ENCODE measurements around the gene S1PR5.

S1PR5 gene

DNA sequence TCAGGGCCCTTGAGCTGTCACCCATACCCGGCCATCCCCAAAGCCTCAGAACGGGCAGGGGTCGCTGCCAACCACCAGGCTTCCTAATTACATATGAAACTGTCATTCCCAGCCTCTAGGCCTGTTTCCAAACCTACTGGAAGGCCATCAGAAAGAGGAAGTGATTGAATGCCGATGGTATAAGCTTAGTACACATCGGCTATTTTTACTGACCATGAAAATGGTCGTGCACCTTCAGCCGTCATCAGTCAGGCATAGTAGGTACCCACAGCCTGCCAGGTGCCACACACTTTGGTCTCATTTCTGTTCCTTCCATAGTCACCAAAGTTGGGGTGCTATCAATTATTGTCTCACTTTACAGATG lies 38.3 kb upstream of the S1PR5 start:
- TF ChIP-seq FOXP2 (optimal IDR thresholded peaks at IDR 0.05; ENCODE audit: borderline replicate concordance, extremely low read depth, extremely low read length, insufficient read depth), result no peak
- TF ChIP-seq, protein P1, sequence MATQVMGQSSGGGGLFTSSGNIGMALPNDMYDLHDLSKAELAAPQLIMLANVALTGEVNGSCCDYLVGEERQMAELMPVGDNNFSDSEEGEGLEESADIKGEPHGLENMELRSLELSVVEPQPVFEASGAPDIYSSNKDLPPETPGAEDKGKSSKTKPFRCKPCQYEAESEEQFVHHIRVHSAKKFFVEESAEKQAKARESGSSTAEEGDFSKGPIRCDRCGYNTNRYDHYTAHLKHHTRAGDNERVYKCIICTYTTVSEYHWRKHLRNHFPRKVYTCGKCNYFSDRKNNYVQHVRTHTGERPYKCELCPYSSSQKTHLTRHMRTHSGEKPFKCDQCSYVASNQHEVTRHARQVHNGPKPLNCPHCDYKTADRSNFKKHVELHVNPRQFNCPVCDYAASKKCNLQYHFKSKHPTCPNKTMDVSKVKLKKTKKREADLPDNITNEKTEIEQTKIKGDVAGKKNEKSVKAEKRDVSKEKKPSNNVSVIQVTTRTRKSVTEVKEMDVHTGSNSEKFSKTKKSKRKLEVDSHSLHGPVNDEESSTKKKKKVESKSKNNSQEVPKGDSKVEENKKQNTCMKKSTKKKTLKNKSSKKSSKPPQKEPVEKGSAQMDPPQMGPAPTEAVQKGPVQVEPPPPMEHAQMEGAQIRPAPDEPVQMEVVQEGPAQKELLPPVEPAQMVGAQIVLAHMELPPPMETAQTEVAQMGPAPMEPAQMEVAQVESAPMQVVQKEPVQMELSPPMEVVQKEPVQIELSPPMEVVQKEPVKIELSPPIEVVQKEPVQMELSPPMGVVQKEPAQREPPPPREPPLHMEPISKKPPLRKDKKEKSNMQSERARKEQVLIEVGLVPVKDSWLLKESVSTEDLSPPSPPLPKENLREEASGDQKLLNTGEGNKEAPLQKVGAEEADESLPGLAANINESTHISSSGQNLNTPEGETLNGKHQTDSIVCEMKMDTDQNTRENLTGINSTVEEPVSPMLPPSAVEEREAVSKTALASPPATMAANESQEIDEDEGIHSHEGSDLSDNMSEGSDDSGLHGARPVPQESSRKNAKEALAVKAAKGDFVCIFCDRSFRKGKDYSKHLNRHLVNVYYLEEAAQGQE (IDR thresholded peaks at IDR 0.05; ENCODE audit: insufficient read depth in 1 of 2, low read depth in 2 of 2, low read length in 2 of 2), result no peak
- no peak for TF ChIP-seq TAF1 (IDR thresholded peaks at IDR 0.05; ENCODE audit: borderline replicate concordance, insufficient read depth, low read length)
- TF ChIP-seq SIN3A (IDR thresholded peaks at IDR 0.05; ENCODE audit: borderline replicate concordance, insufficient read depth, low read length), result no peak
- no peak for TF ChIP-seq POLR2AphosphoS5 (IDR thresholded peaks at IDR 0.05; ENCODE audit: low read depth, low read length)

DNA sequence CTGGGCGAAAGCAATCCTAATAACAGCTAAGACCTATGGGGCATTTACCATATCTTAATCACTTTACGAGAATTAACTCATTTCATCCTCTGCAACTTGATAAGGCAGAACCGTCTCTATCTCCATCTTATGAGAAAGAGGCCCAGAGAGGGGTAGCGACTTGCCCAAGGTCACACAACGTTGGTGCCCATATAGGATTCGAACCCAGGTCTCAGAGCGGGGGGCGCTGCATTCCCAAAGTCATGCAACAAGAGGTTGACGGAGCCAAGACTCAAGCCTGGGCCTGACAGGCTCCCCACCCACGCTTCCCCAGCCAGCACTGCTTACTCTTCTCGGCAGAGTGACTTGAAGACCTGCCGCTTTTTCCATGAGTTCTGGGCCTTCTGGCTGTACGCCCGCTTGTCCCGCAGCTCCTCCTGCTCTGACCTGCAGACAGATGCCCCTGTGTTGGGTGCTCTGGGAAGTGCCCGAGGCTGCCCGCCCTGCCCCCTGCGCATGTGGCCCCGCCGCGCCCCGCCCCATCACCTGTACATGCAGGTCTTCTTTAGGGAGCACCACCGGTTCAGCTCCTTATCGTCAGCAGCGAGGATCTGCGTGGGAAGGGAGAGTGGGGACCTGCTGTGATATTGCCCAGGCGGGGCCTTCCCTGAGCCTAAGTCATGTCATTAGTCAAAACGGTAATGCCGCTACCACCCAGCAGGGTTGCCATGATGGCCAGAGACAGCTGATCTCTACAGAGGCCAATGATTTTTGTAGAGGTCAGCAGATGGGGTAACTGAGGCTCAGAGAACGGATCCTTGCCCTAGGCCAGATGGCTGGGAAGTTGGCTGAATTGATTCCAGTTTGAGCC lies 37.7 kb upstream of the S1PR5 start:
- TF ChIP-seq, protein P1 (IDR thresholded peaks at IDR 0.05; ENCODE audit: insufficient read depth in 1 of 2, low read depth in 2 of 2, low read length in 2 of 2), result no peak
- TF ChIP-seq SIN3A (IDR thresholded peaks at IDR 0.05; ENCODE audit: borderline replicate concordance, insufficient read depth, low read length) (no peak), FOXP2 (optimal IDR thresholded peaks at IDR 0.05; ENCODE audit: borderline replicate concordance, extremely low read depth, extremely low read length, insufficient read depth) (no peak), TAF1 (IDR thresholded peaks at IDR 0.05; ENCODE audit: borderline replicate concordance, insufficient read depth, low read length) (no peak), POLR2AphosphoS5 (IDR thresholded peaks at IDR 0.05; ENCODE audit: low read depth, low read length) (no peak)

DNA sequence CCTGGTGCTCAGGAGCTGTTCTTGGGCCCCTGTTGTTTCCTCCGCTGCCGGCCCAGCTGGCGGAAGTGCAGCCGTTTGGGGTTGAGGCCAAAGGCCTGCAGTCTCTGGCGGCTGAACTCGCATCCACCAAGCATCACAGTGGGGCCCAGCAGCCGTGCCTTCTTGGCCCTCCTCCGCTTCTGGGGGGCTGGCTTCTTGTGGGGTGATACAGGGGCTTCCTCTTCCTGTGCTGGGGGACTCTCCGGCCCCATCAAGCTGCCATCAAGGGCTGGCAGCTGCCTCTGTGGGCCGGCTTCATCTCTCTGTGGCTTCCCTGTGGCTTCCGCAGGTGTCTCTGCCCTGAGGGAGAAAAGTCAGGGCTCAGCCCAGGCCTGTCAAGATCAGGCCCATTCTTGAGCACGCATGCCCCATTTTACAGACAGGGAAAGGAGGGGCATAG lies 36.7 kb upstream of the S1PR5 start:
- no peak for TF ChIP-seq POLR2AphosphoS5 (IDR thresholded peaks at IDR 0.05; ENCODE audit: low read depth, low read length)
- TF ChIP-seq, protein P1 (IDR thresholded peaks at IDR 0.05; ENCODE audit: insufficient read depth in 1 of 2, low read depth in 2 of 2, low read length in 2 of 2), result no peak
- no peak for TF ChIP-seq SIN3A (IDR thresholded peaks at IDR 0.05; ENCODE audit: borderline replicate concordance, insufficient read depth, low read length)
- TF ChIP-seq TAF1 (IDR thresholded peaks at IDR 0.05; ENCODE audit: borderline replicate concordance, insufficient read depth, low read length), result no peak
- TF ChIP-seq FOXP2 (optimal IDR thresholded peaks at IDR 0.05; ENCODE audit: borderline replicate concordance, extremely low read depth, extremely low read length, insufficient read depth), result no peak

DNA sequence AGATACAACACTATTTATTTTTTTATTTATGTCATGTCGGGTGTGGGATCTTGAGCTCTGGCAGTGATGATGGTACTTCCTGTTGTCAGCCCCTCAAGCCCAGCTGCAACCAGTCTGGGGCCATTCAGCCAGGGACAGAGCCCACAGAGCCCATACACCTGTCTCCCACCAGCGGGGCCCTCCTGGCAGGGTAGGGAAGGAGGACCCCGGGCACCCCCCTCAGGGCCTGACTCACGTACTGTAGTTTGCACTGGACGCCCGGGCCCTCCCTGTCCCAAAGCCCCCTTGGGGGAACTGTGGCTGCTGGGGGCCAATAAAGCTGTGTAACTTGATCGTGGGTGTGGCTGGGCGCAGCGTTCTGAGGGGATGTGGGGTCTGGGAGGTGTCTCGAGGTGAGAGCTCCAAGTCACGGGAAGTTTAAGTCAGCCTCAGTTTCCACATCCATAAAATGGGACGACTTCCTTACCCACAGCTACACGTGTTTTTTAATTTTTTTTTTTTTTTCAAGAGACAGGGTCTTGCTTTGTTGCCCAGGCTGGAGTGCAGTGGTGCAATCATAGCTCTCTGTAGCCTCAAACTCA lies 35.9 kb upstream of the S1PR5 start:
- TF ChIP-seq POLR2AphosphoS5 (IDR thresholded peaks at IDR 0.05; ENCODE audit: low read depth, low read length) (peak; percentile 25; the same call in 1 of the 2 replicates), SIN3A (IDR thresholded peaks at IDR 0.05; ENCODE audit: borderline replicate concordance, insufficient read depth, low read length) (no peak)

DNA sequence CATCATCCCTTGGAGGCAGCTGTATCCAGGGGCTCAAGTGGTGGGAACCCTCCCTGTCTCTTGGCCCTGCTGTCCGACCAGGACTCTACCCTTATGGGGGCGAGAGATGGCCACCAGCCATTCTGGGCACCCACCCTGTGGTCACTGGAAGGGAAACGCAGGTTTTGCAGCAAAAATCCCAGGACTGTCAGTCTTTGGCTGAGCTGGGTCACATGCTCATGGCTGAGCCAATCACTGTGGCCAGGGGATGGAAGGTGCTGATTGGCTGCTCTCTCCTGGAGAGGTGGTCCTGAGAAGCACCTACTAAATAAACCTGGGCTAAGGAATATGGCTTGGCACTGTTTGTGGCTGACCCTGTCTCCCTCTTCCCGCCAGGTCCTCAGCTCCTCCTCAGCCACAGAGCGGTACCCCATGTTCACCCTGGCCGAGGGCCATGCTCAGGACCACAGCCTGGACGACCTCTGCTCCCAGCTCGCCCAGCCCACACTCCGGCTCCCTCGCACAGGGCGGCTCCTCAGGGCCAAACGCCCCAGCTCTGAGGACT lies 35.3 kb upstream of the S1PR5 start:
- TF ChIP-seq SIN3A (IDR thresholded peaks at IDR 0.05; ENCODE audit: borderline replicate concordance, insufficient read depth, low read length) (0 out of 2 replicates have a peak, but pooled peaks have one; percentile 49), FOXP2 (optimal IDR thresholded peaks at IDR 0.05; ENCODE audit: borderline replicate concordance, extremely low read depth, extremely low read length, insufficient read depth) (no peak), TAF1 (IDR thresholded peaks at IDR 0.05; ENCODE audit: borderline replicate concordance, insufficient read depth, low read length) (no peak), POLR2AphosphoS5 (IDR thresholded peaks at IDR 0.05; ENCODE audit: low read depth, low read length) (peak; percentile 73; the same call in 1 of the 2 replicates)
- TF ChIP-seq, protein P1 (IDR thresholded peaks at IDR 0.05; ENCODE audit: insufficient read depth in 1 of 2, low read depth in 2 of 2, low read length in 2 of 2), result no peak
